Measurements from ENCODE around the gene HOXC5.

Gene HOXC5

GRCh38 chr12:54032627-54033100 is at the start of gene HOXC5:
HOXC5 (plus strand) TSS chr12:54033050; CDS start chr12:54033123, 73 bp downstream.
- DNase-seq, result peak; percentile 95 to 97

GRCh38 chr12:53983568-53983949 is 49.3 kb upstream of the HOXC5 start:
- DNase-seq, result no peak

- DNase-seq, result no peak
These were observed 48.8 kb upstream of the HOXC5 start for GRCh38 chr12:53983950-53984572.

GRCh38 chr12:53984901-53985691 is 47.8 kb upstream of the HOXC5 start, which contains the start of gene HOXC10:
HOXC10 (plus strand) TSS chr12:53985146; CDS start chr12:53985260, 114 bp downstream.
- DNase-seq, result peak; percentile 98 to 99

- no peak for DNase-seq
These were observed 47.2 kb upstream of the HOXC5 start for GRCh38 chr12:53985692-53985993.

- no peak for DNase-seq
These were observed 46.7 kb upstream of the HOXC5 start for GRCh38 chr12:53985994-53986685.

- no peak for DNase-seq
These were observed 46.0 kb upstream of the HOXC5 start for GRCh38 chr12:53986686-53987483.

- no peak for DNase-seq
These were observed 45.0 kb upstream of the HOXC5 start for GRCh38 chr12:53987787-53988230.

GRCh38 chr12:53988541-53989226 is 44.2 kb upstream of the HOXC5 start:
- no peak for DNase-seq

- DNase-seq, result no peak
These were observed 43.4 kb upstream of the HOXC5 start for GRCh38 chr12:53989227-53990113.

- peak in 1 of 2 experiments; percentile 93 for DNase-seq
These were observed 42.4 kb upstream of the HOXC5 start for GRCh38 chr12:53990311-53991076.

GRCh38 chr12:53991077-53991460 is 41.8 kb upstream of the HOXC5 start:
- no peak for DNase-seq

- DNase-seq, result no peak
These were observed 40.4 kb upstream of the HOXC5 start for GRCh38 chr12:53992377-53992889.

GRCh38 chr12:53993162-53994008 is 39.5 kb upstream of the HOXC5 start:
- DNase-seq, result no peak

- DNase-seq, result no peak
These were observed 38.9 kb upstream of the HOXC5 start for GRCh38 chr12:53994009-53994263.

GRCh38 chr12:53994264-53995001 is 38.4 kb upstream of the HOXC5 start:
- DNase-seq, result no peak

- no peak for DNase-seq
These were observed 37.9 kb upstream of the HOXC5 start for GRCh38 chr12:53995002-53995377.

- DNase-seq, result no peak
These were observed 37.2 kb upstream of the HOXC5 start for GRCh38 chr12:53995378-53996239.
